Psoas muscle (tissue), 8 donors: Measurements from ENCODE around the gene WNT5A. TPM values are rescaled to one million over a fixed set of nuclear protein-coding genes. Genes with fewer than 3 reads are reported as not detected.

Source experiments
- ATAC-seq, 4 donors: fragments of 200-7000 bp; cut with Tn5 transposase; one replicate each; pipeline ENCODE4 v1.9.1; 2020; ENCODE audit warnings: moderate library complexity in 3 of 4, mild to moderate bottlenecking in 2 of 4
- DNase-seq, 2 donors: peaks; one replicate each; pipeline ENCODE4 v3.0.0-alpha.2; 2020
- H3K27ac ChIP-seq: fragments of 200-600 bp; one replicate; pipeline ENCODE4 v1.8.0; 2022
- H3K27me3 ChIP-seq, 3 donors: fragments of 200-600 bp in 1 of 3; one replicate each; pipeline versions ENCODE4 v1.6.1 to v1.8.0; 2013 to 2022; ENCODE audit warnings: low read length in 2 of 3, mild to moderate bottlenecking in 2 of 3, moderate library complexity in 1 of 3; ENCODE audit not compliant: insufficient read depth in 3 of 3
- H3K36me3 ChIP-seq, 2 donors: fragments of 200-600 bp in 1 of 2; one replicate each; pipeline versions ENCODE4 v1.6.1 to v1.8.0; 2013 to 2022; ENCODE audit warnings: low read depth in 1 of 2, mild to moderate bottlenecking in 1 of 2, moderate library complexity in 1 of 2; ENCODE audit not compliant: insufficient read depth in 1 of 2
- H3K4me1 ChIP-seq: fragments of 200-600 bp; one replicate; pipeline ENCODE4 v1.8.0; 2022
- H3K4me3 ChIP-seq: fragments of 200-600 bp; one replicate; pipeline ENCODE4 v1.8.0; 2022; ENCODE audit warnings: mild to moderate bottlenecking
- H3K9me3 ChIP-seq: fragments of 200-600 bp; one replicate; pipeline ENCODE4 v1.8.0; 2022
- CTCF ChIP-seq: fragments of 200-600 bp; IDR thresholded peaks from one replicate; pipeline ENCODE4 v1.8.0; 2022; ENCODE audit warnings: antibody characterized with exemption
- WGBS, 3 donors: extraction: QIAGEN DNeasy Blood & Tissue Kit; methylation state at CpG; one replicate each; pipeline versions ENCODE4 v1.1.6 to v1.1.7; 2013; 5-methylcytosine and 5-hydroxymethylcytosine counted together
- intact Hi-C, 2 donors: fragments of 100-400 bp; cut with DNase I; formaldehyde crosslinking; loops; one replicate each; pipeline versions ENCODE4 v1.11.0 to v1.14.2; 2022
- polyA plus RNA-seq, 3 donors: library from polyadenylated mRNA; stranded (reverse); fragments of 200-250 nt; gene quantifications; one replicate each; pipeline ENCODE4 v1.2.3, GENCODE V29; 2013
- total RNA-seq, 4 donors: library from RNA; stranded (reverse); fragmentation: NEBNext Ultra II Directional in 2 of 4; extraction: Animal tissue kit (Norgen Biotek cat#: 25700) in 2 of 4; gene quantifications; one replicate each; pipeline versions ENCODE4 v1.2.1 to v1.2.4, GENCODE V29; 2021 to 2023
- donor health status: healthy with polysubstance abuse.
- donor health status: DM: no; HTN: no; CAD: no; lungs with moderate emphysema.
- donor health status: Bipolar disorder and iron deficiency.
- donor health status: healthy.
- donor health status: DM: yes; HTN: yes; CAD: no.
- donor health status: DM: no; HTN: no; CAD: no.
- donor health status: DM: no; HTN: no; CAD: no.
- donor health status: DM: yes; HTN: yes; CAD: no.

WNT5A gene
- total and polyA plus RNA-seq, 7 donors: 0.43 to 6.2 (median 1.1) TPM

GRCh38 chr3:55469957-55470526, 17.1 kb downstream of the WNT5A start:
- H3K36me3 ChIP-seq: peaks cover 0 to 7% of the 10 kb centered on the region in 2 donors
- H3K4me1 ChIP-seq: no peaks in the 10 kb centered on the region
- H3K27ac ChIP-seq: no peak overlapping the region
- no peak for TF ChIP-seq CTCF
- H3K4me3 ChIP-seq: no peak overlapping the region
- no peaks in the 10 kb centered on the region for H3K9me3 ChIP-seq
- H3K27me3 ChIP-seq: no peaks in the 10 kb centered on the region
- DNase-seq: no peak
- WGBS, 3 donors: 96 to 97% (median 97%) methylated on average over 32 of the region's 32 CpGs
- intact Hi-C loops: no loop called here
- no peak for ATAC-seq

DNA sequence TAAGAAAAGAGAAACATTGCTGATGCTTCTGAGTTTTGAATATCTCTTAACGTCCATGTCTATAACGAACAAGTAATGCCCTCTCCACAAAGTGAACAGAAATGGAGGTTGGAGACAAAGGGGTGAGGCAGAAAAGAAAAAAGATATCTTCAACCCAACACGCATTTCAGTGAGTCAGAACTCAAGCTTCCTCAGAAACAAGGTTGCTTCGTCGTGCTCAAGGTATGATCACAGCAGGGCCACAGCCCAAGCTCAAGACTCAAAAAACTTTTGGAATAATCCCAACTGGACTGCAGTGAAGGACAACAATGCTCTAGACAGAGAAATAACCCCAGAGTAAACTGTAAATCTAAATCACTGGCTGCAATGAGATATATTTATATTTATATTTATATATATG, 18.9 kb downstream of the WNT5A start:
- H3K4me3 ChIP-seq: no peak overlapping the region
- no peak for DNase-seq
- 78 to 85% (median 80%) methylated on average over 5 of the region's 5 CpGs for WGBS, 3 donors
- no peak overlapping the region for H3K27ac ChIP-seq
- no peak for TF ChIP-seq CTCF
- no peaks in the 10 kb centered on the region for H3K4me1 ChIP-seq
- no peaks in the 10 kb centered on the region for H3K27me3 ChIP-seq
- H3K9me3 ChIP-seq: no peaks in the 10 kb centered on the region
- intact Hi-C loops: no loop called here
- ATAC-seq: no peak
- H3K36me3 ChIP-seq: peaks cover 0 to 7% of the 10 kb centered on the region in 2 donors

GRCh38 chr3:55467099-55467498, 20.0 kb downstream of the WNT5A start:
- ATAC-seq: no peak
- WGBS, 3 donors: 85 to 88% (median 87%) methylated on average over 2 of the region's 2 CpGs

GRCh38 chr3:55466526-55466925, 20.6 kb downstream of the WNT5A start:
- no peak for DNase-seq
- H3K4me1 ChIP-seq: no peaks in the 10 kb centered on the region
- intact Hi-C loops: no loop called here
- H3K9me3 ChIP-seq: no peaks in the 10 kb centered on the region
- no peak overlapping the region for H3K4me3 ChIP-seq
- no peak overlapping the region for H3K27ac ChIP-seq
- TF ChIP-seq CTCF: no peak
- no peaks in the 10 kb centered on the region for H3K27me3 ChIP-seq
- WGBS, 3 donors: 83 to 84% (median 83%) methylated on average over 3 of the region's 3 CpGs
- ATAC-seq: no peak
- peaks cover 0 to 7% of the 10 kb centered on the region in 2 donors for H3K36me3 ChIP-seq

More at GRCh38 chr3:55467099-55467498, 20.0 kb downstream of the WNT5A start:
- Histone ChIP-seq H3K4me1 (no peaks in the 10 kb centered on the region), H3K27ac (no peak overlapping the region), H3K4me3 (no peak overlapping the region), H3K27me3 (no peaks in the 10 kb centered on the region), H3K36me3 (peaks cover 0 to 7% of the 10 kb centered on the region in 2 donors), H3K9me3 (no peaks in the 10 kb centered on the region)
- intact Hi-C loops: no loop called here
- DNase-seq: no peak
- no peak for TF ChIP-seq CTCF

DNA sequence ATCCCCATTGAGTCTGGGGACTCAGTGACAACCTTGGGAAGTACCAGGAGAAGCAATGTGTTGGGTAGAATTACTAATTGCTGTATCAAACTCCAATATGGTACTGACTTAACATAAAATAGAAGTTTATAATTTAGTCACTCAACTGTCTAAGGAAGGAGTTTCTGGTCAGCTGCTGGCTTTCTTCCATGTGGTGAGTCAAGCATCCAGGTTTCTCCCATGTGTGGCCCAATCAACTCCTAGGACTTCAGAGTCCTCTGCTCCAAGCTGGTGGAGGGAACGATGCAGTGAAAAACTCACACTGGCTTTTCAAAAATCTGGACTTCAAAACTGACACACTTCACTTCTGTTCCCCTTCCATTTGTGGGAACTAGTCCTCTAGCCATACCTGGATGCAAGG, 25.2 kb downstream of the WNT5A start:
- H3K27me3 ChIP-seq: no peaks in the 10 kb centered on the region
- H3K36me3 ChIP-seq: no peaks in the 10 kb centered on the region
- H3K27ac ChIP-seq: no peak overlapping the region
- no peak for DNase-seq
- no peaks in the 10 kb centered on the region for H3K9me3 ChIP-seq
- H3K4me3 ChIP-seq: no peak overlapping the region
- no peak for TF ChIP-seq CTCF
- intact Hi-C loops: no loop called here
- WGBS, 3 donors: 75 to 97% (median 95%) methylated on average over 1 of the region's 1 CpG
- ATAC-seq: no peak
- no peaks in the 10 kb centered on the region for H3K4me1 ChIP-seq
